Measurements from ENCODE around the gene COX14. TPM values are rescaled to one million over a fixed set of nuclear protein-coding genes. Genes with fewer than 3 reads are reported as not detected.
"Not testable (repeated sequence)": the region's sequence is repeated elsewhere in the genome, so short reads cannot be mapped to it uniquely, and the experiment has no call there.

The COX14 gene
- total and polyA plus RNA-seq, 8 donors: 16.8 to 62.0 (median 25.0) TPM

GRCh38 chr12:50078281-50078680 is 33.8 kb upstream of the COX14 start:
- Histone ChIP-seq H3K36me3 (no peaks in the 10 kb centered on the region), H3K27ac (no peak overlapping the region), H3K9me3 (no peaks in the 10 kb centered on the region), H3K27me3 (no peaks in the 10 kb centered on the region), H3K4me1 (no peaks in the 10 kb centered on the region), H3K4me3 (no peak overlapping the region)
- DNase-seq (no peak), ATAC-seq (no peak), FAIRE-seq (no peak)
- intact Hi-C loops (cut with DNase I): loop anchor here in 2 of 3 donors (5.0 to 10.0 kb wide), 4 partner anchors 94 to 237 kb away; no protein-coding TSS in a partner anchor
- WGBS, 2 donors: 78 to 86% methylated on average over 10 of the region's 10 CpGs
- no peak for TF ChIP-seq CTCF (IDR thresholded peaks at IDR 0.05)

GRCh38 chr12:50079771-50080170 is 32.3 kb upstream of the COX14 start:
- ATAC-seq: no peak
- WGBS, 2 donors: 67 to 73% methylated on average over 5 of the region's 5 CpGs
- no peaks in the 10 kb centered on the region for H3K36me3 ChIP-seq
- TF ChIP-seq CTCF (IDR thresholded peaks at IDR 0.05): no peak
- no peak for FAIRE-seq
- no peak overlapping the region for H3K27ac ChIP-seq
- DNase-seq: no peak
- no peaks in the 10 kb centered on the region for H3K27me3 ChIP-seq
- H3K4me3 ChIP-seq: no peak overlapping the region
- intact Hi-C loops (cut with DNase I): loop anchor here in 2 of 3 donors (5.0 to 10.0 kb wide), 4 partner anchors 93 to 235 kb away; no protein-coding TSS in a partner anchor
- no peaks in the 10 kb centered on the region for H3K9me3 ChIP-seq
- peaks cover 0 to 3% (median 0%) of the 10 kb centered on the region in 3 donors for H3K4me1 ChIP-seq

GRCh38 chr12:50081096-50081808 is 30.8 kb upstream of the COX14 start:
- 43 to 45% methylated on average over 40 to 46 of the region's 46 CpGs for WGBS, 2 donors
- FAIRE-seq (no peak), ATAC-seq (no peak), DNase-seq (no peak)
- Histone ChIP-seq H3K27ac (no peak overlapping the region), H3K4me3 (no peak overlapping the region), H3K27me3 (no peaks in the 10 kb centered on the region), H3K9me3 (no peaks in the 10 kb centered on the region), H3K36me3 (no peaks in the 10 kb centered on the region), H3K4me1 (peaks cover 0 to 3% (median 0%) of the 10 kb centered on the region in 3 donors)
- TF ChIP-seq CTCF (IDR thresholded peaks at IDR 0.05): no peak
- intact Hi-C loops (cut with DNase I): no loop called here

- DNase-seq: no peak
- no peak overlapping the region for H3K27ac ChIP-seq
- H3K36me3 ChIP-seq: peaks cover 0 to 3% (median 0%) of the 10 kb centered on the region in 3 donors
- no peak for TF ChIP-seq CTCF (IDR thresholded peaks at IDR 0.05)
- no peak for FAIRE-seq
- 60 to 64% methylated on average over 7 of the region's 7 CpGs for WGBS, 2 donors
- H3K9me3 ChIP-seq: no peaks in the 10 kb centered on the region
- no peak overlapping the region for H3K4me3 ChIP-seq
- ATAC-seq: no peak
- no peaks in the 10 kb centered on the region for H3K27me3 ChIP-seq
- intact Hi-C loops (cut with DNase I): no loop called here
- peaks cover 0 to 3% (median 0%) of the 10 kb centered on the region in 3 donors for H3K4me1 ChIP-seq
Measured at GRCh38 chr12:50082644-50083043, 29.4 kb upstream of the COX14 start.

- H3K36me3 ChIP-seq: peaks cover 0 to 3% (median 0%) of the 10 kb centered on the region in 3 donors
- intact Hi-C loops (cut with DNase I): no loop called here
- TF ChIP-seq CTCF (IDR thresholded peaks at IDR 0.05): no peak
- 92 to 93% methylated on average over 1 of the region's 1 CpG for WGBS, 2 donors
- no peak for DNase-seq
- H3K9me3 ChIP-seq: no peaks in the 10 kb centered on the region
- H3K4me3 ChIP-seq: no peak overlapping the region
- H3K27me3 ChIP-seq: no peaks in the 10 kb centered on the region
- no peak overlapping the region for H3K27ac ChIP-seq
- ATAC-seq: no peak
- H3K4me1 ChIP-seq: peaks cover 0 to 3% (median 0%) of the 10 kb centered on the region in 3 donors
- FAIRE-seq: no peak
Measured at GRCh38 chr12:50083301-50083700, 28.7 kb upstream of the COX14 start.

- ATAC-seq; H3K4me1 ChIP-seq; H3K27me3 ChIP-seq; intact Hi-C loops (cut with DNase I); DNase-seq; H3K9me3 ChIP-seq; H3K36me3 ChIP-seq; FAIRE-seq: not testable (repeated sequence)
- WGBS, 2 donors: 36 to 42% methylated on average over 7 of the region's 7 CpGs
- H3K27ac ChIP-seq: peak overlapping the region; percentile 89 to 95 (median 93)
- H3K4me3 ChIP-seq: peak overlapping the region; percentile 68 to 98 (median 86)
Measured at GRCh38 chr12:50084409-50084774, 27.6 kb upstream of the COX14 start.
